Measurements from ENCODE around the gene IGDCC3. TPM values are rescaled to one million over a fixed set of nuclear protein-coding genes. Genes with fewer than 3 reads are reported as not detected.
A peak's percentile ranks its signal among the peaks of the same experiment; 100 is the strongest.

Gene IGDCC3
- total RNA-seq, 1 donor from 2014 or later: 0.27 TPM

DNA sequence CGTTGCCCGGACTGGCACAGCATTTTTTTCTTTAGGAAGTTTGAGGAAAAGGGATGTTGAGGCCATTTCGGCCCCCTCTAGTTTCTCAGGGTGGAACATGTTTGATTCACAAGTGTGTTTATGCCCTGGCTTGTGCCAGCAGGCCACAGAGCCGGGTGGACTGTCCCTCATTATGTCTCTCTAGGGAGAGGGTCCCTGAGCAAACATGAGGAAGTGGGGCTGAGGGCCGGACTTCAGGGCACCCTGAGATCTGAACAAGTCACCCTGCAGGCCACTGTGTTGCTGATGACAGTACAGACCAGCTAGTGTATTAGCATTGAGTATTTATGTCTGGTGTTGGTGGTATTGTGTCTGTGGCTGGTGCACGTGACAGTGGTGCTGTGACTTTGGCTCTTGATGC lies 38.4 kb downstream of the IGDCC3 start:
- Mint-ChIP-seq H3K9me3 (ENCODE audit: low read depth) (no peaks in the 10 kb centered on the region), H3K4me1 (ENCODE audit: low read depth) (no peaks in the 10 kb centered on the region), H3K27ac (ENCODE audit: unreplicated experiment) (no peak overlapping the region), H3K27me3 (ENCODE audit: low read depth) (peaks cover 19% of the 10 kb centered on the region), H3K36me3 (ENCODE audit: low read depth) (no peaks in the 10 kb centered on the region), H3K4me3 (ENCODE audit: unreplicated experiment) (no peak overlapping the region)
- TF ChIP-seq, protein P1, sequence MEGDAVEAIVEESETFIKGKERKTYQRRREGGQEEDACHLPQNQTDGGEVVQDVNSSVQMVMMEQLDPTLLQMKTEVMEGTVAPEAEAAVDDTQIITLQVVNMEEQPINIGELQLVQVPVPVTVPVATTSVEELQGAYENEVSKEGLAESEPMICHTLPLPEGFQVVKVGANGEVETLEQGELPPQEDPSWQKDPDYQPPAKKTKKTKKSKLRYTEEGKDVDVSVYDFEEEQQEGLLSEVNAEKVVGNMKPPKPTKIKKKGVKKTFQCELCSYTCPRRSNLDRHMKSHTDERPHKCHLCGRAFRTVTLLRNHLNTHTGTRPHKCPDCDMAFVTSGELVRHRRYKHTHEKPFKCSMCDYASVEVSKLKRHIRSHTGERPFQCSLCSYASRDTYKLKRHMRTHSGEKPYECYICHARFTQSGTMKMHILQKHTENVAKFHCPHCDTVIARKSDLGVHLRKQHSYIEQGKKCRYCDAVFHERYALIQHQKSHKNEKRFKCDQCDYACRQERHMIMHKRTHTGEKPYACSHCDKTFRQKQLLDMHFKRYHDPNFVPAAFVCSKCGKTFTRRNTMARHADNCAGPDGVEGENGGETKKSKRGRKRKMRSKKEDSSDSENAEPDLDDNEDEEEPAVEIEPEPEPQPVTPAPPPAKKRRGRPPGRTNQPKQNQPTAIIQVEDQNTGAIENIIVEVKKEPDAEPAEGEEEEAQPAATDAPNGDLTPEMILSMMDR (IDR thresholded peaks at IDR 0.05): no peak
- DNase-seq (ENCODE audit: low spot score): peak; percentile 59

DNA sequence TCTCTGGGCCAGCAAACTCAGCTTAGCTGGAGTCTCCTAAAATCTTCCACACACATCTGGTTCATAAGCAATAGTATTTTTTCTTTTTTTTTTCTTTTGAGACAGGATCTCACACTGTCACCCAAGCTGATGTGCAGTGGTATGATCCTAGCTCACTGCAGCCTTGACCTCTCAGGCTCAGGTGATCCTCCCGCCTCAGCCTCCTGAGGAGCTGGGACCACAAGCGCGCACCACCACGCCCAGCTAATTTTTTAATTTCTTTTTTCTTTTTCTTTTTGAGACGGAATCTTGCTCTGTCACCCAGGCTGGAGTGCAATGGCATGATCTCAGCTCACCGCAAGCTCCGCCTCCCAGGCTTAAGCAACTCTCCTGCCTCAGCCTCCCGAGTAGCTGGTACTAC lies 39.0 kb downstream of the IGDCC3 start:
- TF ChIP-seq, protein P1 (IDR thresholded peaks at IDR 0.05): no peak
- no peaks in the 10 kb centered on the region for H3K4me1 Mint-ChIP-seq (ENCODE audit: low read depth)
- peaks cover 19% of the 10 kb centered on the region for H3K27me3 Mint-ChIP-seq (ENCODE audit: low read depth)
- DNase-seq (ENCODE audit: low spot score): peak; percentile 22
- no peaks in the 10 kb centered on the region for H3K36me3 Mint-ChIP-seq (ENCODE audit: low read depth)
- H3K9me3 Mint-ChIP-seq (ENCODE audit: low read depth): no peaks in the 10 kb centered on the region
- H3K4me3 Mint-ChIP-seq (ENCODE audit: unreplicated experiment): no peak overlapping the region
- H3K27ac Mint-ChIP-seq (ENCODE audit: unreplicated experiment): no peak overlapping the region

DNA sequence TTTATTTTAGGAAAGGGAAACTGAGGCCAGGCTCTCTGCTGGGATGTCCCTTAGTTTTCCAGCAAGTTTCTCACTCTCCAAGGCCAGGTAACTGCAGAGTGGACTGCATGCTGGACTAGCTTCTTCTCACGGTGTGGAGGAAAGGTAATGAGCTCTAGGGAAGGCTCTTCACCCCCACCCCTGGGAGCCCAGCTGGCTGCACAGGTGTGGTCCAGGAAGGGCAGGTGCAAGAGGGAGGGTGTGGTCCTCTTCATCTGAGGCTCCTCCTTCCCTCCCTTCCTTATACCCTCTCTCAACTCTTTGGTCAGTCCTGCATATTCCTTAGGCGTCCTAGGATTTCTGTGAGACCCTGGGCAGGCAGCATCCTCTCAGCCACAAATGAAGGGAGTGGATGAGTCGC lies 39.4 kb downstream of the IGDCC3 start:
- peak; percentile 5 for DNase-seq (ENCODE audit: low spot score)
- no peak overlapping the region for H3K27ac Mint-ChIP-seq (ENCODE audit: unreplicated experiment)
- H3K4me3 Mint-ChIP-seq (ENCODE audit: unreplicated experiment): no peak overlapping the region
- H3K9me3 Mint-ChIP-seq (ENCODE audit: low read depth): no peaks in the 10 kb centered on the region
- no peaks in the 10 kb centered on the region for H3K4me1 Mint-ChIP-seq (ENCODE audit: low read depth)
- H3K27me3 Mint-ChIP-seq (ENCODE audit: low read depth): peaks cover 19% of the 10 kb centered on the region
- TF ChIP-seq, protein P1 (IDR thresholded peaks at IDR 0.05): no peak
- H3K36me3 Mint-ChIP-seq (ENCODE audit: low read depth): no peaks in the 10 kb centered on the region

DNA sequence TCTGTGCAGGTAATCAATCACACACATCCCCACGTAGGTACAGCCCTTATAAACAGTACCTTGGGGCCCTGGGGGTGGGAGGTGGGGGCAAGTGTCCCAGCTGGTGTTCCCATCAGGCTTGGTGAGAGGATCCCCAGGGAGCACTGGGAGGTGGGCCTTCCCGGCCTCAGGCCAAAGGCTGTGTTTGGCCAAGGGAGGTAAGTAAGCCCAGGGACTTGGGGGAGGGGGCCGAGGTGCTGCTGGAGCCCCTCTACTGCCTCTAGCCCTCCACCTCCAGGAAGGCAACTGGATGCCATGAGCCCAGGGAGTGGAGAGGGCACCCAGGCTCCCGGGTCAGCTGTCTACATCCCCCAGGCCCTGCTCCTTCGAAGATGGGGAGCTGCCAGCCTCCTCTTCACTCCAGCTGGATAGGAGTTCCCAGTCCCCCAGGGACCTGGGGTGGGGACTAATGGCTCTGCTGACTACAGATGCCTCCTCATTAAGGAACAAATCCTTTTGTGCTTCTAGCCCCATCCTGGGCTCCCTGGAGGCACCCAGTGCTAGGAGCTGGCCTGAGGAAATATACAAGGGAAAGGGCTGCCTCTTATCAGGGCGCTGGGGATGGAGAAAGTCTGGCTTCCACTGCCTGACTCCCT lies 40.2 kb downstream of the IGDCC3 start:
- no peak overlapping the region for H3K4me3 Mint-ChIP-seq (ENCODE audit: unreplicated experiment)
- H3K36me3 Mint-ChIP-seq (ENCODE audit: low read depth): no peaks in the 10 kb centered on the region
- H3K4me1 Mint-ChIP-seq (ENCODE audit: low read depth): no peaks in the 10 kb centered on the region
- TF ChIP-seq, protein P1 (IDR thresholded peaks at IDR 0.05): no peak
- peak; percentile 79 for DNase-seq (ENCODE audit: low spot score)
- H3K9me3 Mint-ChIP-seq (ENCODE audit: low read depth): no peaks in the 10 kb centered on the region
- no peak overlapping the region for H3K27ac Mint-ChIP-seq (ENCODE audit: unreplicated experiment)
- peaks cover 16% of the 10 kb centered on the region for H3K27me3 Mint-ChIP-seq (ENCODE audit: low read depth)

DNA sequence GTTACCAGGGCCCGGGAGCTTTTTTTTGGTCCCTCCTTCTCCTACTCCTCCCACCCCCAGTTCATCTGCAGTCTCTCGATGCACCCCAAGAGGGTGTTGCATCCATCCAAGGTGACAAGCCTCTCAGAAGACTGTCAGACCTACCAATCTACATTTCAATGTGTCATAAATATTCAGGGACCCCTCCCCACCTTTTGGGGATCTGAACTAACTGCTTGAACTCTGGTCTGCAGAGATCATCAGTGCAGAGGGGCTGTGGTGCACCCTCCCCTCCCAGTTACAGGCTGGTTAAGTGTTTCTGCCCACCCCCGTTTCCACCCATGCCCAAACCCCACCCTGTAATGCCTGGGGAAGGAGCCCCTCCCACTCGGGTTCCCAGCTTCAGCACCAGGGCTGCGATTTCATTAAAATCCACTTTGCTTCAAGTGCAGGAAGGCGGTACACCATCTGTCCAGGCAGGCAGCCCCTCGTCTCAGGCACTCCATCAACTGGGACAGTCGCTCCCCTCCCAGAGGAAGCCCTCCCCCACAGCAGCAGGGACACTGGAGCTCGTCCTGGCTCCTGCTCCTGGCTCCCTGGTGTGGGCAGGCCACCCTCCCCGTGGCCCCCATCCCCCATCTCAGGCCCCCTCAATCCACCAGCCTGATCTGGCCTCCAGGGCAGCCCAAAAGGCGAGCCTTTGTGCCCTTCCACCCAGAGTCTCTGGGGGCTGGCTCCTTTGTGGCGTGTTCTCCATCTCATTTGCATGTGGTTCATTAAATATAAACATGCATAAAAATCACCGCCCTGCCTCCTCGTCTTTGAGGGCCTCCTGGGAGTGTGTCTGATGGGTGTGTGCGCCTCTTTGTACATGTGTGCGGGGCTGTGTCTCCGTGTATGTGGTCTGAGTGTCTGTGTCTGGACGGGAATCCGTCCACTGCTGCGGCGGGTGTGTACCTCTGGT lies 41.0 kb downstream of the IGDCC3 start:
- H3K9me3 Mint-ChIP-seq (ENCODE audit: low read depth): no peaks in the 10 kb centered on the region
- TF ChIP-seq, protein P1 (IDR thresholded peaks at IDR 0.05): no peak
- H3K36me3 Mint-ChIP-seq (ENCODE audit: low read depth): no peaks in the 10 kb centered on the region
- no peak overlapping the region for H3K27ac Mint-ChIP-seq (ENCODE audit: unreplicated experiment)
- H3K27me3 Mint-ChIP-seq (ENCODE audit: low read depth): peaks cover 16% of the 10 kb centered on the region
- DNase-seq (ENCODE audit: low spot score): peak; percentile 59
- no peaks in the 10 kb centered on the region for H3K4me1 Mint-ChIP-seq (ENCODE audit: low read depth)
- no peak overlapping the region for H3K4me3 Mint-ChIP-seq (ENCODE audit: unreplicated experiment)

Data from chondrocyte (in vitro differentiated cells).